AG09319 (cell line): ENCODE measurements around the gene CHN1.

Experiments
- DNase-seq: peaks from one replicate; pipeline ENCODE4 v3.0.0-alpha.2; 2010; ENCODE audit warnings: low read depth; ENCODE audit errors: extremely low read depth
- CTCF ChIP-seq: IDR thresholded peaks from 2 replicates; pipeline ENCODE4 v1.5.1; 2011; ENCODE audit warnings: low read depth, mild to moderate bottlenecking, inconsistent platforms, low read length, moderate library complexity

CHN1 gene

GRCh38 chr2:174796319-174796771 is 208.8 kb downstream of the CHN1 start:
- TF ChIP-seq CTCF: no peak

GRCh38 chr2:174794851-174795374 is 210.3 kb downstream of the CHN1 start:
- no peak for DNase-seq
- TF ChIP-seq CTCF: no peak

More at GRCh38 chr2:174796319-174796771, 208.8 kb downstream of the CHN1 start:
- no peak for DNase-seq

- no peak for DNase-seq
- no peak for TF ChIP-seq CTCF
Measured at GRCh38 chr2:174792309-174793025, 212.7 kb downstream of the CHN1 start.

- DNase-seq: no peak
- no peak for TF ChIP-seq CTCF
Measured at GRCh38 chr2:174791746-174792280, 213.4 kb downstream of the CHN1 start.

GRCh38 chr2:174791020-174791419 is 214.2 kb downstream of the CHN1 start:
- no peak for TF ChIP-seq CTCF
- DNase-seq: no peak

GRCh38 chr2:174789001-174789400 is 216.2 kb downstream of the CHN1 start:
- DNase-seq: no peak
- no peak for TF ChIP-seq CTCF

- TF ChIP-seq CTCF: no peak
- DNase-seq: no peak
Measured at GRCh38 chr2:174788291-174788929, 216.8 kb downstream of the CHN1 start.
